Breast epithelium (tissue), 3 donors: ENCODE measurements around the gene ATP9A.

Source experiments
- CTCF ChIP-seq, 3 donors: fragments of 450-650 bp; IDR thresholded peaks; one replicate each; pipeline ENCODE4 v1.5.1; 2016 to 2017; ENCODE audit warnings: antibody characterized with exemption in 3 of 3, mild to moderate bottlenecking in 3 of 3, moderate library complexity in 3 of 3
- POLR2A ChIP-seq: fragments of 450-650 bp; IDR thresholded peaks from one replicate; pipeline ENCODE4 v1.6.1; 2016; ENCODE audit warnings: antibody characterized with exemption, mild to moderate bottlenecking, moderate library complexity
- POLR2AphosphoS5 ChIP-seq, 3 donors: sonication (generic); formaldehyde crosslinking; IDR thresholded peaks; one replicate each; pipeline ENCODE4 v1.6.1; 2017; ENCODE audit warnings: antibody characterized with exemption in 3 of 3

GRCh38 chr20:51715856-51716185 lies 52.4 kb downstream of the ATP9A start:
- TF ChIP-seq CTCF (IDR thresholded peaks at IDR 0.05) (no peak), POLR2AphosphoS5 (IDR thresholded peaks at IDR 0.05) (no peak), POLR2A (no peak)
